Osteoblast (primary cell): ENCODE data around the gene BRF1. TPM values are rescaled to one million over a fixed set of nuclear protein-coding genes. Genes with fewer than 3 reads are reported as not detected.
A peak's percentile ranks its signal among the peaks of the same experiment; 100 is the strongest.
"Not testable (repeated sequence)": the region's sequence is repeated elsewhere in the genome, so short reads cannot be mapped to it uniquely, and the experiment has no call there.

ENCODE experiments used
- DNase-seq: peaks from one replicate; pipeline ENCODE4 v3.0.0; 2011; ENCODE audit warnings: low spot score, mixed read lengths; ENCODE audit not compliant: insufficient read length; ENCODE audit errors: missing footprints
- H2AFZ ChIP-seq: 2 replicates; pipeline ENCODE4 v1.6.0; 2011; ENCODE audit warnings: mild to moderate bottlenecking, low read length
- H3K27ac ChIP-seq: 2 replicates; pipeline ENCODE4 v1.5.1; 2011; ENCODE audit warnings: mild to moderate bottlenecking, low read depth, low read length, moderate library complexity
- H3K27me3 ChIP-seq: 2 replicates; pipeline ENCODE4 v1.6.0; 2012; ENCODE audit warnings: mild to moderate bottlenecking, control low read depth, inconsistent platforms, low read length, moderate library complexity; ENCODE audit not compliant: insufficient read depth
- H3K36me3 ChIP-seq: 2 replicates; pipeline ENCODE4 v1.5.1; 2011; ENCODE audit warnings: mild to moderate bottlenecking, low read length, control low read depth, moderate library complexity; ENCODE audit not compliant: insufficient read depth
- H3K4me1 ChIP-seq: 2 replicates; pipeline ENCODE4 v1.5.1; 2011; ENCODE audit warnings: mild to moderate bottlenecking, low read length, control low read depth, moderate library complexity; ENCODE audit not compliant: insufficient read depth
- H3K4me2 ChIP-seq: 2 replicates; pipeline ENCODE4 v1.6.0; 2011; ENCODE audit warnings: mild to moderate bottlenecking, low read length; ENCODE audit not compliant: insufficient read depth
- H3K4me3 ChIP-seq: fragments of 200-600 bp; sonication (generic); 3 replicates; pipeline ENCODE4 v1.5.1; 2012; ENCODE audit warnings: mild to moderate bottlenecking, low read length, inconsistent platforms; ENCODE audit not compliant: insufficient read depth
- H3K79me2 ChIP-seq: 2 replicates; pipeline ENCODE4 v1.6.0; 2012; ENCODE audit warnings: mild to moderate bottlenecking, low read length, control low read depth, inconsistent platforms; ENCODE audit not compliant: insufficient read depth
- H3K9me3 ChIP-seq: 2 replicates; pipeline ENCODE4 v1.5.1; 2011; ENCODE audit warnings: low read depth, low read length, control low read depth
- H4K20me1 ChIP-seq: 2 replicates; pipeline ENCODE4 v1.6.0; 2012; ENCODE audit warnings: mild to moderate bottlenecking, low read length, control low read depth; ENCODE audit not compliant: insufficient read depth
- CTCF ChIP-seq: IDR thresholded peaks from 2 replicates; pipeline ENCODE4 v1.5.1; 2011; ENCODE audit warnings: mild to moderate bottlenecking, low read depth, low read length, moderate library complexity; ENCODE audit errors: extremely low read depth
- total RNA-seq: library from RNA; depleted of rRNA; stranded (reverse); fragments of >200 nt; gene quantifications from 2 replicates; pipeline ENCODE4 v1.2.3, GENCODE V29; 2012

BRF1 gene
- total RNA-seq, 1 donor, result 34.4 TPM

- Histone ChIP-seq H3K27me3 (no peaks in the 10 kb centered on the region), H4K20me1 (peaks cover 41% of the 10 kb centered on the region)
These were observed 18.6 kb downstream of the BRF1 start for GRCh38 chr14:105282098-105282725.

GRCh38 chr14:105281371-105282097 is 19.3 kb downstream of the BRF1 start:
- Histone ChIP-seq H3K4me3 (no peak overlapping the region), H3K27ac (no peak overlapping the region), H4K20me1 (peaks cover 35% of the 10 kb centered on the region), H3K4me1 (no peaks in the 10 kb centered on the region), H2AFZ (no peak overlapping the region), H3K36me3 (no peaks in the 10 kb centered on the region), H3K27me3 (no peaks in the 10 kb centered on the region), H3K79me2 (peaks cover 52% of the 10 kb centered on the region), H3K4me2 (no peak overlapping the region), H3K9me3 (no peaks in the 10 kb centered on the region)
- peak; percentile 95 for DNase-seq
- TF ChIP-seq CTCF, result peak; percentile 85

More at GRCh38 chr14:105282098-105282725, 18.6 kb downstream of the BRF1 start:
- Histone ChIP-seq H3K79me2 (peaks cover 59% of the 10 kb centered on the region), H3K4me2 (no peak overlapping the region), H3K4me3 (no peak overlapping the region), H3K27ac (no peak overlapping the region), H3K4me1 (no peaks in the 10 kb centered on the region), H2AFZ (no peak overlapping the region), H3K36me3 (no peaks in the 10 kb centered on the region), H3K9me3 (no peaks in the 10 kb centered on the region)
- no peak for TF ChIP-seq CTCF
- no peak for DNase-seq

- H3K27me3 ChIP-seq, result no peaks in the 10 kb centered on the region
- no peaks in the 10 kb centered on the region for H3K36me3 ChIP-seq
- H3K79me2 ChIP-seq, result peaks cover 47% of the 10 kb centered on the region
- no peak overlapping the region for H3K4me3 ChIP-seq
- H2AFZ ChIP-seq, result no peak overlapping the region
- no peaks in the 10 kb centered on the region for H3K9me3 ChIP-seq
- TF ChIP-seq CTCF, result no peak
- DNase-seq, result no peak
- H3K4me1 ChIP-seq, result peaks cover under 1% of the 10 kb centered on the region
- peaks cover 35% of the 10 kb centered on the region for H4K20me1 ChIP-seq
- H3K4me2 ChIP-seq, result no peak overlapping the region
- H3K27ac ChIP-seq, result no peak overlapping the region
These were observed 20.3 kb downstream of the BRF1 start for GRCh38 chr14:105280525-105280924.

- no peaks in the 10 kb centered on the region for H3K9me3 ChIP-seq
- H4K20me1 ChIP-seq, result peaks cover 42% of the 10 kb centered on the region
- H3K4me2 ChIP-seq, result no peak overlapping the region
- no peaks in the 10 kb centered on the region for H3K27me3 ChIP-seq
- peaks cover 49% of the 10 kb centered on the region for H3K79me2 ChIP-seq
- H3K36me3 ChIP-seq, result no peaks in the 10 kb centered on the region
- peaks cover 5% of the 10 kb centered on the region for H3K4me1 ChIP-seq
- peak; percentile 31 for DNase-seq
- H3K4me3 ChIP-seq, result no peak overlapping the region
- H3K27ac ChIP-seq, result no peak overlapping the region
- no peak overlapping the region for H2AFZ ChIP-seq
- TF ChIP-seq CTCF, result no peak
These were observed 21.0 kb downstream of the BRF1 start for GRCh38 chr14:105279642-105280361.

- Histone ChIP-seq H4K20me1 (peaks cover 41% of the 10 kb centered on the region), H3K79me2 (peaks cover 40% of the 10 kb centered on the region)
- not testable (repeated sequence) for H3K4me1 ChIP-seq, H3K27me3 ChIP-seq, H3K4me3 ChIP-seq, H3K27ac ChIP-seq, H2AFZ ChIP-seq, H3K4me2 ChIP-seq, H3K9me3 ChIP-seq, H3K36me3 ChIP-seq
- DNase-seq, result peak; percentile 64
These were observed 23.4 kb downstream of the BRF1 start for GRCh38 chr14:105277448-105277847.
